HG02763 (cell line): ENCODE measurements around the gene ACTL9.

Experiments used
- ATAC-seq: cut with Tn5 transposase; IDR thresholded peaks from one replicate; pipeline ENCODE4 v1.9.1; 2021; ENCODE audit warnings: mild to moderate bottlenecking, moderate library complexity; ENCODE audit not compliant: unreplicated experiment

The ACTL9 gene

GRCh38 chr19:8686549-8686948 is 12.0 kb downstream of the ACTL9 start:
- no peak for ATAC-seq

- ATAC-seq, result no peak
Observed at GRCh38 chr19:8684001-8684902, 14.3 kb downstream of the ACTL9 start.

- no peak for ATAC-seq
Observed at GRCh38 chr19:8682931-8683330, 15.7 kb downstream of the ACTL9 start.

DNA sequence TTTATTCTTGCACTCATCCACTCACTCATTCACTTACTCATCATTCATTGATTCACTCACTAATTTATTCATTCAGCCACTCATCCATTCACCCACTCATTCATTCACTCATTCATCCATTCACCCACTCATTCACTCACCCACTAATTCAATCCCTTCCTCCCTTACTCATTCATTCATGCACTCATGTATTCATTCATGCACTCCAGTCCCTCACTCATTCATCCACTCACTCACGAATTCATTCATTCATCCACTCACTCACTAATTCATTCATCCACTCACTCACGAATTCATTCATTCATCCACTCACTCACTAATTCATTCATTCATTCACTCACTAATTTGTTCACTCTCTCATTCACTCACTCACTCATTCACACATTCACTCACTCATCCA is 16.1 kb downstream of the ACTL9 start:
- no peak for ATAC-seq

DNA sequence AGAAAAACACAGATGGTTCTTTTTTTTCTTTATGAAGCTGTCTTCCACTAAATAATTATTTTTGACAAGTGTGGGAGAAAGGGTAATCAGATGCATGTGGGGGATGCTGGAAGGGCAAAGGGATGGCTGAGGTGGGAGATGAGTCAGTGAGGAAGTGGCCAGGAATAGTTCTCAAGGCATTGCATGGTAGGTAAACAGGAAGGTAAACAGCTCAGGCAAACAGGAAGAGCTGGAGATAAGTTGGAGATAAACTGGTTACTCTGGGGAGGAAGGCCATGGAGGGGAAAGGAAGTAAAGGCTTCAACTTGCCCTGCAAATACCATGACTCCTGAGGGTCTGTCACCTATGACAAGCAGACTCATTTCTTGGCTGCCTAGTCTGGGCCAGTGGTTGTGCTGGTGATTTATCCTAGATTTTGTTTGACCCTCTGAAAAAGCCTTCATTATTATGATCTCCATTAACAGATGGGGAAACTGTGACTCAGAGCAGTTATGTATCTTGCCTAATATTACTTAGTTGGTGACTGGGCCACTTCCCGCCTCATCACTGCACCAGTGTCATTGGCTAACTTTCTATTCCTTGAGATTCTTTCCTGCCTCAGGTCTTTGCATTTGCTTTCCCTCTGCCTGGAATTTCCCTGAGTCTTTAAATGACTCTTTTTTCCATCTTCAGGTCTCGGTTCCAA is 17.1 kb downstream of the ACTL9 start:
- no peak for ATAC-seq

- ATAC-seq, result no peak
Observed at GRCh38 chr19:8680676-8681344, 17.8 kb downstream of the ACTL9 start.

- no peak for ATAC-seq
Observed at GRCh38 chr19:8678244-8678807, 20.3 kb downstream of the ACTL9 start.

- no peak for ATAC-seq
Observed at GRCh38 chr19:8675066-8675465, 23.5 kb downstream of the ACTL9 start.

GRCh38 chr19:8673276-8673891 is 25.2 kb downstream of the ACTL9 start:
- no peak for ATAC-seq

DNA sequence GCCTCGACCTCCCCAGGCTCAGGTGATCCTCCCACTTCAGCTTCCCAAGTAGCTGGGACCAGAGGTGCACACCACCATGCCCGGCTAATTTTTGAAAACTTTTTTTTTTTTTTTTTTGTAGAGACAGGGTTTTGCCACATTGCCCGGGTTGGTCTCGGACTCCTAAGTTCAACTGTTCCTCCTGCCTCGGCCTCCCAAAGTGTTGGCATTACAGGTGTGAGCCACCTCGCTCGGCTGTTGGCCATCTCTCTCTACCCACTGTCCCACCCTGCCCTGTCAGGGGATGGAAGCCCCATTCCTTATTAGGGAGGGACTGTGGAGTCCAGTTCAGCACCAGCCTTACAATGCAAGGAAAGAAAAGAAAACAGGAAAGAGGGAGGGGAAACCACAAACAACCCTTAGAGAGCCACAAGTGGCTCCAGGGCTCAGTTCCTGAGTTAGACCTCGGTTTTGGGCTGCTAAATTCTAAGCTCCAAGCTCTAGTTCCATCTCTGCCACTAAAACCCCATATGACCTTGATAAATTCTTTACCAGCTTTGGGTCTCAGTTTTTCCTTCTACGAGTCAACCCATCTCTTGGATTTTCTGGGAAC is 31.7 kb downstream of the ACTL9 start:
- ATAC-seq, result no peak

- ATAC-seq, result no peak
Observed at GRCh38 chr19:8665468-8666213, 33.0 kb downstream of the ACTL9 start.

- ATAC-seq, result no peak
Observed at GRCh38 chr19:8664671-8665057, 33.9 kb downstream of the ACTL9 start.

GRCh38 chr19:8663920-8664670 is 34.5 kb downstream of the ACTL9 start:
- ATAC-seq, result no peak

GRCh38 chr19:8662263-8662662 is 36.3 kb downstream of the ACTL9 start:
- no peak for ATAC-seq

GRCh38 chr19:8659905-8660304 is 38.7 kb downstream of the ACTL9 start:
- ATAC-seq, result no peak

GRCh38 chr19:8657869-8658268 is 40.7 kb downstream of the ACTL9 start:
- ATAC-seq, result no peak

GRCh38 chr19:8655340-8655709 is 43.3 kb downstream of the ACTL9 start:
- ATAC-seq, result no peak

- ATAC-seq, result no peak
Observed at GRCh38 chr19:8654591-8655339, 43.8 kb downstream of the ACTL9 start.

GRCh38 chr19:8648240-8648639 is 50.4 kb downstream of the ACTL9 start:
- ATAC-seq, result no peak
